NCI-H526 (cell line): ENCODE results near the gene XK.
"Not testable (repeated sequence)": the region's sequence is repeated elsewhere in the genome, so short reads cannot be mapped to it uniquely, and the experiment has no call there.

Experiments used
- DNase-seq, 2 experiments: peaks; one replicate each; lab custom pipeline; 2025; lab: John Stamatoyannopoulos, UW

Gene XK

GRCh38 chrX:37685381-37686359 is at the start of gene XK:
Gene XK (plus strand): TSS chrX:37685791. CDS start chrX:37685962, 171 bp downstream.
- DNase-seq: peak; percentile 71 to 90

GRCh38 chrX:37638047-37638446 is 47.5 kb upstream of the XK start:
- DNase-seq: no peak

- DNase-seq: peak; percentile 34 to 35
These were observed 45.4 kb upstream of the XK start for GRCh38 chrX:37640142-37640541.

GRCh38 chrX:37641859-37642258 is 43.7 kb upstream of the XK start:
- DNase-seq: peak in 1 of 2 experiments; percentile 43

GRCh38 chrX:37644381-37645305 is 40.9 kb upstream of the XK start:
- peak; percentile 43 to 44 for DNase-seq

GRCh38 chrX:37646254-37646653 is 39.3 kb upstream of the XK start:
- DNase-seq: peak; percentile 5 to 27

- DNase-seq: not testable (repeated sequence)
These were observed 34.7 kb upstream of the XK start for GRCh38 chrX:37650879-37651278.

GRCh38 chrX:37651921-37652452 is 33.6 kb upstream of the XK start:
- peak in 1 of 2 experiments; percentile 15 for DNase-seq

- DNase-seq: no peak
These were observed 32.9 kb upstream of the XK start for GRCh38 chrX:37652589-37653231.

GRCh38 chrX:37653397-37654085 is 32.0 kb upstream of the XK start:
- no peak for DNase-seq

- DNase-seq: no peak
These were observed 27.1 kb upstream of the XK start for GRCh38 chrX:37658343-37659030.

GRCh38 chrX:37659047-37659446 is 26.5 kb upstream of the XK start:
- no peak for DNase-seq

- peak in 1 of 2 experiments; percentile 15 for DNase-seq
These were observed 23.4 kb upstream of the XK start for GRCh38 chrX:37662181-37662580.

- DNase-seq: no peak
These were observed 19.1 kb upstream of the XK start for GRCh38 chrX:37666516-37666915.

GRCh38 chrX:37667141-37667540 is 18.4 kb upstream of the XK start:
- DNase-seq: no peak

- no peak for DNase-seq
These were observed 13.0 kb upstream of the XK start for GRCh38 chrX:37672563-37672962.

GRCh38 chrX:37676811-37677210 is 8.8 kb upstream of the XK start:
- no peak for DNase-seq

- no peak for DNase-seq
These were observed 8.3 kb upstream of the XK start for GRCh38 chrX:37677243-37677642.

- no peak for DNase-seq
These were observed 7.8 kb upstream of the XK start for GRCh38 chrX:37677765-37678164.

GRCh38 chrX:37678574-37678973 is 7.0 kb upstream of the XK start:
- no peak for DNase-seq
